Measurements from ENCODE around the gene CHI3L2. TPM values are rescaled to one million over a fixed set of nuclear protein-coding genes. Genes with fewer than 3 reads are reported as not detected.

CHI3L2 gene
- total RNA-seq, 3 donors from 2014 or later (not counting 1 experiment from before 2014, with no cell fraction given), result 13.5 to 21.1 (median 17.0) TPM

GRCh38 chr1:111285879-111286278 lies 58.4 kb downstream of the CHI3L2 start:
- Mint-ChIP-seq H3K4me1 (no peaks in the 10 kb centered on the region), H3K27ac (no peak overlapping the region), H3K36me3 (no peaks in the 10 kb centered on the region), H3K9me3 (no peaks in the 10 kb centered on the region), H3K4me3 (no peak overlapping the region), H3K27me3 (ENCODE audit: low read depth in 2 of 2) (no peaks in the 10 kb centered on the region)
- DNase-seq (no peak), ATAC-seq (no peak)
- no peaks in the 10 kb centered on the region for H3K9me3 ChIP-seq (ENCODE audit: control insufficient read depth, insufficient read depth, low read length)
- TF ChIP-seq, protein P1, sequence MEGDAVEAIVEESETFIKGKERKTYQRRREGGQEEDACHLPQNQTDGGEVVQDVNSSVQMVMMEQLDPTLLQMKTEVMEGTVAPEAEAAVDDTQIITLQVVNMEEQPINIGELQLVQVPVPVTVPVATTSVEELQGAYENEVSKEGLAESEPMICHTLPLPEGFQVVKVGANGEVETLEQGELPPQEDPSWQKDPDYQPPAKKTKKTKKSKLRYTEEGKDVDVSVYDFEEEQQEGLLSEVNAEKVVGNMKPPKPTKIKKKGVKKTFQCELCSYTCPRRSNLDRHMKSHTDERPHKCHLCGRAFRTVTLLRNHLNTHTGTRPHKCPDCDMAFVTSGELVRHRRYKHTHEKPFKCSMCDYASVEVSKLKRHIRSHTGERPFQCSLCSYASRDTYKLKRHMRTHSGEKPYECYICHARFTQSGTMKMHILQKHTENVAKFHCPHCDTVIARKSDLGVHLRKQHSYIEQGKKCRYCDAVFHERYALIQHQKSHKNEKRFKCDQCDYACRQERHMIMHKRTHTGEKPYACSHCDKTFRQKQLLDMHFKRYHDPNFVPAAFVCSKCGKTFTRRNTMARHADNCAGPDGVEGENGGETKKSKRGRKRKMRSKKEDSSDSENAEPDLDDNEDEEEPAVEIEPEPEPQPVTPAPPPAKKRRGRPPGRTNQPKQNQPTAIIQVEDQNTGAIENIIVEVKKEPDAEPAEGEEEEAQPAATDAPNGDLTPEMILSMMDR (IDR thresholded peaks at IDR 0.05), result no peak
- WGBS (ENCODE audit: insufficient coverage), result 90% methylated on average over 2 of the region's 2 CpGs
- H3K27me3 ChIP-seq (ENCODE audit: control insufficient read depth, insufficient read depth, low read length), result no peaks in the 10 kb centered on the region
- no peaks in the 10 kb centered on the region for H3K36me3 ChIP-seq (ENCODE audit: control insufficient read depth, insufficient read depth, low read length)
- no peaks in the 10 kb centered on the region for H3K4me1 ChIP-seq (ENCODE audit: control insufficient read depth, insufficient read depth, low read length)
- intact Hi-C loops (cut with micrococcal nuclease), result no loop called here
- H3K27ac ChIP-seq (ENCODE audit: low read length), result no peak overlapping the region
- H3K4me3 ChIP-seq (ENCODE audit: low read length), result no peak overlapping the region

GRCh38 chr1:111286912-111287311 lies 59.4 kb downstream of the CHI3L2 start:
- intact Hi-C loops (cut with micrococcal nuclease), result no loop called here
- Mint-ChIP-seq H3K27ac (no peak overlapping the region), H3K4me3 (no peak overlapping the region), H3K4me1 (no peaks in the 10 kb centered on the region), H3K27me3 (ENCODE audit: low read depth in 2 of 2) (no peaks in the 10 kb centered on the region), H3K36me3 (no peaks in the 10 kb centered on the region), H3K9me3 (no peaks in the 10 kb centered on the region)
- Histone ChIP-seq H3K4me1 (ENCODE audit: control insufficient read depth, insufficient read depth, low read length) (no peaks in the 10 kb centered on the region), H3K27me3 (ENCODE audit: control insufficient read depth, insufficient read depth, low read length) (no peaks in the 10 kb centered on the region), H3K27ac (ENCODE audit: low read length) (no peak overlapping the region), H3K9me3 (ENCODE audit: control insufficient read depth, insufficient read depth, low read length) (no peaks in the 10 kb centered on the region), H3K36me3 (ENCODE audit: control insufficient read depth, insufficient read depth, low read length) (no peaks in the 10 kb centered on the region), H3K4me3 (ENCODE audit: low read length) (no peak overlapping the region)
- whole genome bisulfite sequencing (ENCODE audit: insufficient coverage), result 46% methylated on average over 1 of the region's 1 CpG
- DNase-seq (no peak), ATAC-seq (no peak)
- TF ChIP-seq, protein P1 (IDR thresholded peaks at IDR 0.05), result no peak

- DNase-seq (no peak), ATAC-seq (no peak)
- Mint-ChIP-seq H3K9me3 (no peaks in the 10 kb centered on the region), H3K27me3 (ENCODE audit: low read depth in 2 of 2) (no peaks in the 10 kb centered on the region), H3K4me1 (no peaks in the 10 kb centered on the region), H3K27ac (no peak overlapping the region), H3K36me3 (no peaks in the 10 kb centered on the region), H3K4me3 (no peak overlapping the region)
- Histone ChIP-seq H3K4me1 (ENCODE audit: control insufficient read depth, insufficient read depth, low read length) (no peaks in the 10 kb centered on the region), H3K27ac (ENCODE audit: low read length) (no peak overlapping the region), H3K4me3 (ENCODE audit: low read length) (no peak overlapping the region), H3K36me3 (ENCODE audit: control insufficient read depth, insufficient read depth, low read length) (no peaks in the 10 kb centered on the region), H3K9me3 (ENCODE audit: control insufficient read depth, insufficient read depth, low read length) (no peaks in the 10 kb centered on the region), H3K27me3 (ENCODE audit: control insufficient read depth, insufficient read depth, low read length) (no peaks in the 10 kb centered on the region)
- 80% methylated on average over 4 of the region's 5 CpGs for WGBS (ENCODE audit: insufficient coverage)
- intact Hi-C loops (cut with micrococcal nuclease), result no loop called here
- TF ChIP-seq, protein P1 (IDR thresholded peaks at IDR 0.05), result no peak
Observed at GRCh38 chr1:111289371-111289770, 61.9 kb downstream of the CHI3L2 start.

DNA sequence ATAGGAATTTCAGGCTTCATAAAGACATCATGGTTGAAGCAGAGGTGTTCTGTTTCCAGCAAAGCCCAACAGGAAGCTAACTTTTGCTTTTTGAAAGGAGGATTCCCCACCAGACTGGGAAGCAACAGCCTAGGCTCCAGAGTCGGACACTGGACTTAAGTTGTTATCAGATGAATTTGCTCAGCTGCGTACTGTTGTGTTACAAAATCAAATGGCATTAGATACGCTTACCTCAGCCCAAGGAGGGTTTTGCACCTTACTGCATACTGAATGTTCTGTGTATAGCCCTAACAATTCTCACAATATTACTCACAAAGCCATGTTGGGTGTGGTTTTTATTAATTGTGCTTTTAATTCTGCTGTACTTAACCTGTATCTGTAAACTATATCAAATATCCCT lies 62.6 kb downstream of the CHI3L2 start:
- WGBS (ENCODE audit: insufficient coverage), result 81% methylated on average over 3 of the region's 3 CpGs
- Mint-ChIP-seq H3K27me3 (ENCODE audit: low read depth in 2 of 2) (no peaks in the 10 kb centered on the region), H3K9me3 (no peaks in the 10 kb centered on the region), H3K27ac (no peak overlapping the region), H3K4me1 (no peaks in the 10 kb centered on the region), H3K4me3 (no peak overlapping the region), H3K36me3 (no peaks in the 10 kb centered on the region)
- Histone ChIP-seq H3K4me1 (ENCODE audit: control insufficient read depth, insufficient read depth, low read length) (no peaks in the 10 kb centered on the region), H3K36me3 (ENCODE audit: control insufficient read depth, insufficient read depth, low read length) (no peaks in the 10 kb centered on the region), H3K4me3 (ENCODE audit: low read length) (no peak overlapping the region), H3K27me3 (ENCODE audit: control insufficient read depth, insufficient read depth, low read length) (no peaks in the 10 kb centered on the region), H3K9me3 (ENCODE audit: control insufficient read depth, insufficient read depth, low read length) (no peaks in the 10 kb centered on the region), H3K27ac (ENCODE audit: low read length) (no peak overlapping the region)
- no peak for DNase-seq
- TF ChIP-seq, protein P1 (IDR thresholded peaks at IDR 0.05), result no peak
- ATAC-seq, result no peak
- intact Hi-C loops (cut with micrococcal nuclease), result no loop called here

Data from natural killer cell (primary cell).